PC-3 (cell line): Measurements from ENCODE around the gene CCNY.
"Not testable (repeated sequence)": the region's sequence is repeated elsewhere in the genome, so short reads cannot be mapped to it uniquely, and the experiment has no call there.

ENCODE experiments used
- CTCF ChIP-seq: fragments of 300-600 bp; sonication (generic); conservative IDR thresholded peaks from 2 replicates; pipeline ENCODE4 v1.5.1; 2017; ENCODE audit warnings: antibody characterized with exemption, low read depth, mild to moderate bottlenecking, low read length
- EZH2 ChIP-seq: fragments of 300-600 bp; sonication (generic); IDR thresholded peaks from one replicate; pipeline ENCODE4 v1.6.1; 2017; ENCODE audit warnings: antibody characterized with exemption, mild to moderate bottlenecking, low read length; ENCODE audit not compliant: unreplicated experiment
- EZH2phosphoT487 ChIP-seq: fragments of 300-600 bp; sonication (generic); IDR thresholded peaks from 2 replicates; pipeline ENCODE4 v1.6.1; 2018; ENCODE audit warnings: mild to moderate bottlenecking, antibody characterized with exemption, low read length, borderline replicate concordance

- not testable (repeated sequence) for TF ChIP-seq CTCF, EZH2, EZH2phosphoT487
These were observed 71.4 kb downstream of the CCNY start for GRCh38 chr10:35407696-35408095.
